NB4 (cell line): ENCODE results near the gene RABGAP1.
A peak's percentile ranks its signal among the peaks of the same experiment; 100 is the strongest.

Experiments
- DNase-seq: peaks from one replicate; pipeline ENCODE4 v3.0.0; 2010; ENCODE audit warnings: low read depth
- H3K4me3 ChIP-seq: one replicate; pipeline ENCODE4 v1.5.1; 2011; ENCODE audit warnings: mild to moderate bottlenecking, low read depth, low read length, moderate library complexity
- CTCF ChIP-seq: IDR thresholded peaks from one replicate; pipeline ENCODE4 v1.5.1; 2012; ENCODE audit warnings: low read depth, low read length
- MAX ChIP-seq: IDR thresholded peaks from 2 replicates; pipeline ENCODE4 v1.6.1; 2011; ENCODE audit warnings: low read depth, low read length
- MYC ChIP-seq: IDR thresholded peaks from 2 replicates; pipeline ENCODE4 v1.6.1; 2011; ENCODE audit warnings: low read depth, low read length
- POLR2A ChIP-seq: IDR thresholded peaks from 2 replicates; pipeline ENCODE4 v1.6.1; 2011; ENCODE audit warnings: mild to moderate bottlenecking; ENCODE audit not compliant: insufficient read length; ENCODE audit errors: extremely low read depth

RABGAP1 gene

GRCh38 chr9:123073441-123073840 is 132.6 kb downstream of the RABGAP1 start:
- DNase-seq, result no peak
- H3K4me3 ChIP-seq, result no peak overlapping the region
- TF ChIP-seq MYC, result no peak
- no peak for TF ChIP-seq POLR2A
- no peak for TF ChIP-seq CTCF
- no peak for TF ChIP-seq MAX

- TF ChIP-seq MYC (no peak), POLR2A (no peak), MAX (no peak), CTCF (no peak)
- no peak for DNase-seq
- H3K4me3 ChIP-seq, result no peak overlapping the region
These were observed 133.2 kb downstream of the RABGAP1 start for GRCh38 chr9:123073991-123074422.

GRCh38 chr9:123074628-123075027 is 133.8 kb downstream of the RABGAP1 start:
- no peak overlapping the region for H3K4me3 ChIP-seq
- DNase-seq, result no peak
- no peak for TF ChIP-seq CTCF
- TF ChIP-seq MYC, result no peak
- no peak for TF ChIP-seq POLR2A
- no peak for TF ChIP-seq MAX

DNA sequence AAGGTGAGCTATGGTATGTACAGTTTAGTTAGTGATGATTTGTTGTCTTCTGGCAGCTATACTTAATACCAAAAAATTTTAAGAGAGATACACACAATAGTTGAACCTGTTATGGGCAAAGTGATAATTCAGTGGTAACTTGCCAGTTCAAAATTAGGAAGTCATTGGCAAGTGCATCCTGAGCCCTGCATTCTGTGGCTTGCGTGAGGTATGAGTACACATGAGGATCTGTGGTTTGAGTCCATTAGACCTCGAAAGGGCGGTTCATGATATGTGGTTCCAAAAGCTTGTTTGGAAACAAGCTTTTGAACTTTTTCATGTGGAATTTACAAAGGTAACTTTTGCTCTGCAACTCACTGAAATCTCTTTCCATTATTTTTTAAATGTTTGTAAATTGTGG is 139.6 kb downstream of the RABGAP1 start:
- H3K4me3 ChIP-seq, result no peak overlapping the region
- peak; percentile 9 for DNase-seq
- TF ChIP-seq POLR2A (no peak), MYC (no peak)

DNA sequence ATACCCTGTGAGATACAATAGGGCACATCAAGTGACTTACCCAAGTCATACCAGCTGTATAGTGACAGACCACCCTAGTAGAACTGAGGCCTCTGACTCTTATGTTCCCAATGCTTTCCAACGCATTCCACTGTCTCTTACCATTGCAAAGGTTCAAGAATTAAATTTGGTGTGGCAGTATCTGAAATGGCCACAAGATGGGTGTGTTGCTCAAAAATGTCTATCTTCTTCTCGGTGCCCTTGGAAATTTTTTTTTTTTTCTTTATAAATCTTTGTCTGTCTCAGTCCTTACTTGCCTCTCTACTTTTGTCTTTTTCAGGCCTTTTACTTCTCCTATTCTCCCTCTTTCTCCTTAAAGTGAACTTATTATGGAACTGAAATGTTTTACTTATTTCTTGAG is 141.0 kb downstream of the RABGAP1 start:
- TF ChIP-seq CTCF (peak; percentile 57), MAX (no peak)
- H3K4me3 ChIP-seq, result no peak overlapping the region
- DNase-seq, result peak; percentile 46

GRCh38 chr9:123083680-123084079 is 142.9 kb downstream of the RABGAP1 start:
- DNase-seq, result no peak
- no peak for TF ChIP-seq POLR2A
- no peak for TF ChIP-seq MAX
- no peak for TF ChIP-seq MYC
- TF ChIP-seq CTCF, result no peak
- no peak overlapping the region for H3K4me3 ChIP-seq
